Measurements from ENCODE around the gene TTLL9. TPM values are rescaled to one million over a fixed set of nuclear protein-coding genes. Genes with fewer than 3 reads are reported as not detected.
"Not testable (repeated sequence)": the region's sequence is repeated elsewhere in the genome, so short reads cannot be mapped to it uniquely, and the experiment has no call there.

The TTLL9 gene
- total RNA-seq, 6 experiments from 2014 or later = not detected

DNA sequence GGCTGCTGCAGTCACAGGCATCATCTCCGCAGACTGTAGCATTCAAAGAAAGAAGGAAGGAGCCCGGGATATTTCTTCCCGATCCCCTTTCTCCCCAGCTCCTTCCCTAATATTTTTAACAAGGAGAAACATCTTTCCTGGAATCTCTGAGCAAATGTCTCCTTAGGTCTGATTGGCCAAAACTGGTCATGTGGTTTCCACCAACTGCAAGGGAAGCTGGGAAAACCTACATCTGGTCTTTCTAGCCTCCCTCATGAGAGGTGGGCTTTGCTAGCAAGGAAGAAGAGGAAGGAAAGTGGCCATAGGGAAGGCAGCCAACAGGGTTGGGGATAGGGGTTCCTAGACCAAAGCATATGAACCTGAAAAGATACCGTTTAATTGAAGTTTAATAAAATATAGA, 46.3 kb downstream of the TTLL9 start:
- DNase-seq = no peak
- Mint-ChIP-seq H3K27me3 (ENCODE audit: insufficient read depth) (peaks cover 49% of the 10 kb centered on the region), H3K4me3 (no peak overlapping the region), H3K4me1 (ENCODE audit: low read depth) (no peaks in the 10 kb centered on the region), H3K36me3 (ENCODE audit: low read depth) (no peaks in the 10 kb centered on the region), H3K9me3 (no peaks in the 10 kb centered on the region), H3K27ac (no peak overlapping the region)
- TF ChIP-seq, protein P1, sequence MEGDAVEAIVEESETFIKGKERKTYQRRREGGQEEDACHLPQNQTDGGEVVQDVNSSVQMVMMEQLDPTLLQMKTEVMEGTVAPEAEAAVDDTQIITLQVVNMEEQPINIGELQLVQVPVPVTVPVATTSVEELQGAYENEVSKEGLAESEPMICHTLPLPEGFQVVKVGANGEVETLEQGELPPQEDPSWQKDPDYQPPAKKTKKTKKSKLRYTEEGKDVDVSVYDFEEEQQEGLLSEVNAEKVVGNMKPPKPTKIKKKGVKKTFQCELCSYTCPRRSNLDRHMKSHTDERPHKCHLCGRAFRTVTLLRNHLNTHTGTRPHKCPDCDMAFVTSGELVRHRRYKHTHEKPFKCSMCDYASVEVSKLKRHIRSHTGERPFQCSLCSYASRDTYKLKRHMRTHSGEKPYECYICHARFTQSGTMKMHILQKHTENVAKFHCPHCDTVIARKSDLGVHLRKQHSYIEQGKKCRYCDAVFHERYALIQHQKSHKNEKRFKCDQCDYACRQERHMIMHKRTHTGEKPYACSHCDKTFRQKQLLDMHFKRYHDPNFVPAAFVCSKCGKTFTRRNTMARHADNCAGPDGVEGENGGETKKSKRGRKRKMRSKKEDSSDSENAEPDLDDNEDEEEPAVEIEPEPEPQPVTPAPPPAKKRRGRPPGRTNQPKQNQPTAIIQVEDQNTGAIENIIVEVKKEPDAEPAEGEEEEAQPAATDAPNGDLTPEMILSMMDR (IDR thresholded peaks at IDR 0.05) = no peak

DNA sequence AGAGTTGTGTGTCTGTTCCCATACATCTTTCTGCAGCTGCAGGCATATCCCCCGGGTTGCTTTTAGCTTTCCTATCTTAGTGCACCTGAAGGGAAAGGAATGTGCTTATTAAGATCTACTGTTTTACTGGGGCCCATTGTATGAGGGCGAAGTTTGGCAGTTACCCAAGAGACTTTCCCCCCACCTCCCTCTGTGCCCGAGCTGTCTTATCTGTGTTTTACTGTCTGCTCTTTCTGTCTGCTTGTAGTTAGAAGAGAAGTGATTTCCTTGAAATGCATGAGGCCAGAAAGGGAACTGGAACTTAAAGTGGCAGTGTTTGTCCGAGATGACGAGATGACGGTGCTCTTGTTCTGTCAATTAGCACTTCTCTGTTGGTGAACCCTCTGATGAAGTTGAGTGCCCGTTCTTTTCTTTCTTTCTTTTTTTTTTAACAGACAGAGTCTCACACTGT, 47.6 kb downstream of the TTLL9 start:
- not testable (repeated sequence) for H3K4me1 Mint-ChIP-seq (ENCODE audit: low read depth); H3K27ac Mint-ChIP-seq; H3K9me3 Mint-ChIP-seq; H3K36me3 Mint-ChIP-seq (ENCODE audit: low read depth); DNase-seq; H3K4me3 Mint-ChIP-seq
- peaks cover 50% of the 10 kb centered on the region for H3K27me3 Mint-ChIP-seq (ENCODE audit: insufficient read depth)

DNA sequence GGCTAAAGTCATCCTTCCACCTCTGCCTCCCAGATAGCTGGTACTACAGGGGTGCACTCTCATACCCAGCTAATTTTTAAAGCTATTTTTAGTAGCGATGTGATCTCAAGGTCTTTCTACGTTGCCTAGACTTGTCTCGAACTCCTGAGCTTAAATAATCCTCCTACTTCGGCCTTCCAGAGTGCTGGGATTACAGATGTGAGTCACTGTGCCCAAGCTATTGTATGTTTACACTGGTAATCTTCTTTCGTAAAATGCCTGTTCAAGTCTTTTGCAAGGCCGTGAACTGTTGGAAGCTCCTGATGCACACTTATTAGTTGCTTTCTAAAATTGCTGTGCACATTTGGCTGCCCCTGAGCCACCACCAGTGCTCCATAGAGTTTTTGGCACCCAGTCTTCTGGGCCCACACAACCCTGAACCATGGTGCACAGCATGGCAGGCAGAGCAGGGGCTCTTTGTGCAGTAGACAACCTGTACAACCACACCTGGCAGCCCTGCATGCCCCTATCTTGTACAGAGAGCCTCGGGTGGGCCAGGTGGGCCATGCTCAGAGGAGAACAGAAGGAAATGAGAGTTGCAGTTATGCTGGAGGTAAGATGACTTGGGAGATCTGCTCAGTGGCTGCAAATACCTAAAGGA, 48.2 kb downstream of the TTLL9 start:
- Mint-ChIP-seq H3K9me3 (no peaks in the 10 kb centered on the region), H3K4me3 (no peak overlapping the region), H3K27me3 (ENCODE audit: insufficient read depth) (peaks cover 52% of the 10 kb centered on the region), H3K36me3 (ENCODE audit: low read depth) (no peaks in the 10 kb centered on the region), H3K4me1 (ENCODE audit: low read depth) (no peaks in the 10 kb centered on the region), H3K27ac (no peak overlapping the region)
- TF ChIP-seq, protein P1 (IDR thresholded peaks at IDR 0.05) = no peak
- no peak for DNase-seq

DNA sequence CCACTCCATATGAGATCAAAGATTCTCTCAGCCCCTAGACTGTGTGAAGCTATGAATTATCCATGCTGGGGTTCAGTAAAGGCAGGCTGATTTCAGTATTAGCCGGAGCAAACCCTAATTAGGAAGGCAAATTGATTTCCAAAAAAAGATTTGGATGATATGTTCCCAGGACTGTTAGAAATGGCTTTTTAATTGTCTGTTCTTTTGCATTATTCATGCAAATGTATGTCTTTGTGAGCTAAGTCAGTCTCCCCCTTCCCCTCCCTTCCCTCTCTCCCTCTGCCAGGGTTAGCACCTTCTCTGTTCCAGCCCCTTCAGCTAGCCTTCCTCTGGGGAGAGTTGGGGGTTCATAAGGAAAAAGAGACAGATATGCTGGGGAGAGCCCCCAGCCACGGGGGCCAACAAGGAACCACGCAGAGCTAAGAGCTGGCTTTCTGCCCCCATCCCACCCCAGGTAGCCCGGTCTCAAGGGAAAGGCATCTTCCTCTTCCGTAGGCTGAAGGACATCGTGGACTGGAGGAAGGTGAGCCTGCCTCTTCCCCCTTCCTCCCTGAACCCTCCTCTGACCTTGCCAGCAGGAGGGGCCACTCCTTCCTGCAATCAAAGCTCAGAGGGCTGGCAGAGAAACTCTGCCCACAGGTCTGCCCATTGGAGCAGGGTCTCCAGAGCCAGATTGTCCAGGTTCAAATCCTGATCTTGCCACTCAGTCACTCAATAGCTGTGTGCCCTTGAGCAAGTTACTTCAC, 49.1 kb downstream of the TTLL9 start:
- H3K27me3 Mint-ChIP-seq (ENCODE audit: insufficient read depth) = peaks cover 53% of the 10 kb centered on the region
- H3K4me3 Mint-ChIP-seq = no peak overlapping the region

DNA sequence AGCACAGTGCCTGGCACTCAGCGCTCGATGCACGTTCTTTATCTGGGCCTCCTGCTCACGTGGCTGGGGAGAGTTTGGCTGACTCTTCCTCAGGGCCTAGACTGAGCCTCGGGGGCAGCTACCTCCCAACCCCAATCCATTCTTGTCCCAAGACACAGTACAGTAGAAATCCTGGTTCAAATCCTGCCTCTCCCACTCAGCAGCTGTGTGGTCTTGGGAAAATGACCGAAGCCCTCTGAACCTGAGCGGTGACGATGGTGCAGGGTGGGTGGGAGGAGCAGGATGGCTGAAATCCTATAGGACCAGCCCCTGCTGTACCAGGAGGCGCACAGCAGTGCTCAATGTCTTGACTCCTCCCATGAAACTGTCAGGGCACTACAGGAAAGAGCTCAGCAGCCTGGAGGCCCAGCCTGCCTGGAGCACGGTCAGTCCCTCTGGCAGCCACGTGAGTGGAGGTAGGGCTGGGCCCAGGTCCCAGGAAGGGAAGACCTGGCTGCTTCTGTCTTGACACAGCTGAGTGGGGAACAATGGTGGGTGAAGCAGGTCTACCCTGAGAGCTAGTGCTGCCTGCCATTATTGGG, 49.9 kb downstream of the TTLL9 start:
- no peak overlapping the region for H3K4me3 Mint-ChIP-seq
- H3K4me1 Mint-ChIP-seq (ENCODE audit: low read depth) = no peaks in the 10 kb centered on the region
- H3K36me3 Mint-ChIP-seq (ENCODE audit: low read depth) = no peaks in the 10 kb centered on the region
- peaks cover 50% of the 10 kb centered on the region for H3K27me3 Mint-ChIP-seq (ENCODE audit: insufficient read depth)
- H3K27ac Mint-ChIP-seq = no peak overlapping the region
- TF ChIP-seq, protein P1 (IDR thresholded peaks at IDR 0.05) = no peak
- DNase-seq = no peak
- no peaks in the 10 kb centered on the region for H3K9me3 Mint-ChIP-seq

More for the DNA sequence above, 49.1 kb downstream of the TTLL9 start:
- H3K27ac Mint-ChIP-seq = no peak overlapping the region
- TF ChIP-seq, protein P1 (IDR thresholded peaks at IDR 0.05) = no peak
- no peak for DNase-seq
- no peaks in the 10 kb centered on the region for H3K36me3 Mint-ChIP-seq (ENCODE audit: low read depth)
- no peaks in the 10 kb centered on the region for H3K4me1 Mint-ChIP-seq (ENCODE audit: low read depth)
- H3K9me3 Mint-ChIP-seq = no peaks in the 10 kb centered on the region

DNA sequence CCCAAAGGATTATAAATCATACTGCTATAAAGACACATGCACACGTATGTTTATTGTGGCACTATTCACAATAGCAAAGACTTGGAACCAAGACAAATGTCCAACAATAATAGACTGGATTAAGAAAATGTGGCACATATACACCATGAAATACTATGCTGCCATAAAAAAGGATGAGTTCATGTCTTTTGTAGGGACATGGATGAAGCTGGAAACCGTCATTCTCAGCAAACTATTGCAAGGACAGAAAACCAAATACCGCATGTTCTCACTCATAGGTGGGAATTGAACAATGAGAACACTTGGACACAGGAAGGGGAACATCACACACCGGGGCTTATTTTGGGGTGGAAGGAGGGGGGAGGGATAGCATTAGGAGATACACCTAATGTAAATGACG, 51.0 kb downstream of the TTLL9 start:
- DNase-seq; H3K27ac Mint-ChIP-seq; H3K4me3 Mint-ChIP-seq; H3K9me3 Mint-ChIP-seq; H3K36me3 Mint-ChIP-seq (ENCODE audit: low read depth); H3K4me1 Mint-ChIP-seq (ENCODE audit: low read depth): not testable (repeated sequence)
- H3K27me3 Mint-ChIP-seq (ENCODE audit: insufficient read depth) = peaks cover 54% of the 10 kb centered on the region
